ENCODE results near the gene DCXR.

- TF ChIP-seq CTCF (IDR thresholded peaks at IDR 0.05) (no peak), EZH2 (IDR thresholded peaks at IDR 0.05; ENCODE audit: borderline replicate concordance, insufficient read depth, low read depth, low read length, poor library complexity, severe bottlenecking) (no peak)
These were observed 36.5 kb downstream of the DCXR start for GRCh38 chr17:82000803-82001570.

Measured in B cell (primary cell).